Gastroesophageal sphincter (tissue), 4 donors: ENCODE results near the gene TRAPPC14. TPM values are rescaled to one million over a fixed set of nuclear protein-coding genes. Genes with fewer than 3 reads are reported as not detected.
"Not testable (repeated sequence)": the region's sequence is repeated elsewhere in the genome, so short reads cannot be mapped to it uniquely, and the experiment has no call there.

ENCODE experiments used
- ATAC-seq: fragments of 150-250 bp; one replicate; pipeline ENCODE4 v1.9.1; 2016; ENCODE audit warnings: mild to moderate bottlenecking, moderate library complexity
- H3K27ac ChIP-seq, 4 donors: fragments of 200-600 bp; sonication (generic) in 3 of 4; 1 replicate in 3 of 4; 2 replicates in 1 of 4; pipeline ENCODE4 v1.5.1; 2016 to 2019
- H3K27me3 ChIP-seq: fragments of 200-600 bp; sonication (generic); one replicate; pipeline ENCODE4 v1.5.1; 2019
- H3K36me3 ChIP-seq, 2 donors: fragments of 200-600 bp; sonication (generic); one replicate each; pipeline ENCODE4 v1.5.1; 2019; ENCODE audit warnings: control low read depth in 1 of 2
- H3K4me1 ChIP-seq, 3 donors: fragments of 200-600 bp; sonication (generic); 1 replicate in 2 of 3; 2 replicates in 1 of 3; pipeline ENCODE4 v1.5.1; 2016 to 2019; ENCODE audit warnings: control low read depth in 2 of 3
- H3K4me3 ChIP-seq, 2 donors: fragments of 200-600 bp; sonication (generic); one replicate each; pipeline ENCODE4 v1.5.1; 2019; ENCODE audit warnings: mild to moderate bottlenecking in 1 of 2, moderate library complexity in 1 of 2
- H3K9me3 ChIP-seq, 3 donors: fragments of 200-600 bp; sonication (generic); one replicate each; pipeline ENCODE4 v1.5.1; 2017 to 2019; ENCODE audit warnings: control low read depth in 2 of 3
- CTCF ChIP-seq, 4 experiments: fragments of 200-600 bp in 2 of 4; fragments of 450-650 bp in 2 of 4; sonication (generic) in 1 of 4; IDR thresholded peaks; one replicate each; pipeline ENCODE4 v1.5.1; 2017 to 2019; ENCODE audit warnings: antibody characterized with exemption in 4 of 4, mild to moderate bottlenecking in 2 of 4, moderate library complexity in 2 of 4
- EP300 ChIP-seq: sonication (generic); formaldehyde crosslinking; IDR thresholded peaks from one replicate; pipeline ENCODE4 v1.6.1; 2017; ENCODE audit warnings: antibody characterized with exemption, mild to moderate bottlenecking
- POLR2A ChIP-seq, 2 donors: fragments of 450-650 bp; IDR thresholded peaks; one replicate each; pipeline ENCODE4 v1.6.1; 2017; ENCODE audit warnings: antibody characterized with exemption in 2 of 2, mild to moderate bottlenecking in 2 of 2, moderate library complexity in 1 of 2
- POLR2AphosphoS5 ChIP-seq: sonication (generic); formaldehyde crosslinking; IDR thresholded peaks from one replicate; pipeline ENCODE4 v1.6.1; 2017; ENCODE audit warnings: antibody characterized with exemption
- WGBS, 2 donors: methylation state at CpG; one replicate each; pipeline ENCODE4 v1.1.5; 2018; ENCODE audit warnings: low coverage in 1 of 2; 5-methylcytosine and 5-hydroxymethylcytosine counted together
- total RNA-seq, 4 donors: library from RNA; depleted of rRNA; stranded (reverse); fragments of >200 nt; gene quantifications; one replicate each; pipeline ENCODE4 v1.1.0, GENCODE V29; 2016

Gene TRAPPC14
- total RNA-seq, 4 donors from 2014 or later: 3.0 to 7.8 (median 7.3) TPM

GRCh38 chr7:100148225-100148558 lies 10.3 kb downstream of the TRAPPC14 start:
- no peak for ATAC-seq
- peaks cover 0 to 18% of the 10 kb centered on the region in 2 donors for H3K36me3 ChIP-seq
- peaks cover 0 to 33% (median 5%) of the 10 kb centered on the region in 3 donors for H3K4me1 ChIP-seq
- peak overlapping the region; percentile 8 to 92 for H3K4me3 ChIP-seq
- WGBS, 2 donors: 5 to 10% methylated on average over 4 to 6 of the region's 14 CpGs
- TF ChIP-seq CTCF (IDR thresholded peaks at IDR 0.05): no peak
- no peak for TF ChIP-seq POLR2A (IDR thresholded peaks at IDR 0.05)
- no peak for TF ChIP-seq EP300
- TF ChIP-seq POLR2AphosphoS5: no peak
- H3K27ac ChIP-seq: peak overlapping the region; percentile 2 to 91 (median 86)
- H3K27me3 ChIP-seq: no peaks in the 10 kb centered on the region
- no peaks in the 10 kb centered on the region for H3K9me3 ChIP-seq

- H3K27ac ChIP-seq: no peak overlapping the region
- no peaks in the 10 kb centered on the region for H3K27me3 ChIP-seq
- ATAC-seq: no peak
- H3K4me1 ChIP-seq: peaks cover 0 to 32% (median 5%) of the 10 kb centered on the region in 3 donors
- H3K9me3 ChIP-seq: no peaks in the 10 kb centered on the region
- H3K4me3 ChIP-seq: no peak overlapping the region
- H3K36me3 ChIP-seq: peaks cover 0 to 11% of the 10 kb centered on the region in 2 donors
- TF ChIP-seq POLR2AphosphoS5 (no peak), CTCF (IDR thresholded peaks at IDR 0.05) (no peak), POLR2A (IDR thresholded peaks at IDR 0.05) (no peak), EP300 (no peak)
- WGBS, 2 donors: 85 to 100% methylated on average over 2 of the region's 2 CpGs
These were observed 11.2 kb downstream of the TRAPPC14 start for GRCh38 chr7:100147278-100147677.

GRCh38 chr7:100146350-100146749 lies 12.2 kb downstream of the TRAPPC14 start:
- H3K27ac ChIP-seq, H3K4me3 ChIP-seq, H3K36me3 ChIP-seq, ATAC-seq, H3K27me3 ChIP-seq, H3K9me3 ChIP-seq: not testable (repeated sequence)
- peaks cover 0 to 25% (median 5%) of the 10 kb centered on the region in 3 donors for H3K4me1 ChIP-seq
- WGBS, 2 donors: 100% methylated on average over 2 of the region's 4 CpGs; no CpG with 5 or more reads in 1 of the 2 donors

- ATAC-seq: no peak
- Histone ChIP-seq H3K27me3 (peaks cover 4% of the 10 kb centered on the region), H3K4me1 (no peaks in the 10 kb centered on the region), H3K36me3 (no peaks in the 10 kb centered on the region), H3K9me3 (no peaks in the 10 kb centered on the region), H3K4me3 (no peak overlapping the region), H3K27ac (no peak overlapping the region)
- WGBS, 2 donors: 80 to 89% methylated on average over 2 to 3 of the region's 3 CpGs
- no peak for TF ChIP-seq EP300
- TF ChIP-seq POLR2AphosphoS5: no peak
- TF ChIP-seq POLR2A (IDR thresholded peaks at IDR 0.05): no peak
- TF ChIP-seq CTCF (IDR thresholded peaks at IDR 0.05): no peak
These were observed 16.1 kb downstream of the TRAPPC14 start for GRCh38 chr7:100142461-100142860.

- no peak for ATAC-seq
- WGBS, 2 donors: 63 to 86% methylated on average over 1 to 2 of the region's 3 CpGs
These were observed 17.0 kb downstream of the TRAPPC14 start for GRCh38 chr7:100141555-100141949.

More at GRCh38 chr7:100141555-100141949, 17.0 kb downstream of the TRAPPC14 start:
- no peaks in the 10 kb centered on the region for H3K36me3 ChIP-seq
- H3K4me1 ChIP-seq: no peaks in the 10 kb centered on the region
- TF ChIP-seq POLR2AphosphoS5 (no peak), POLR2A (IDR thresholded peaks at IDR 0.05) (no peak), EP300 (no peak), CTCF (IDR thresholded peaks at IDR 0.05) (no peak)
- no peak overlapping the region for H3K4me3 ChIP-seq
- H3K27ac ChIP-seq: no peak overlapping the region
- H3K9me3 ChIP-seq: no peaks in the 10 kb centered on the region
- peaks cover 4% of the 10 kb centered on the region for H3K27me3 ChIP-seq
